K562 (cell line): ENCODE measurements around the gene PLPP1. TPM values are rescaled to one million over a fixed set of nuclear protein-coding genes. Genes with fewer than 3 reads are reported as not detected.

ENCODE experiments used
- ATAC-seq: fragments of 200-7000 bp; cut with Tn5 transposase; 3 replicates; pipeline ENCODE4 v1.9.1; 2020; ENCODE audit warnings: moderate library complexity
- BruUV-seq: library from RNA; stranded (reverse); fragments of 400-500 nt; replicated peaks from 2 replicates; lab custom pipeline; 2021; lab: Mats Ljungman, UMichigan
- CTCF ChIA-PET: fragments of 300-600 bp; formaldehyde crosslinking; extraction: SDS; loops from one replicate; lab custom pipeline; 2021; ENCODE audit warnings: low intra/inter-chr PET ratio; lab: Yijun Ruan, JAX
- POLR2A ChIA-PET: fragments of 300-600, 350-650 bp; sonication (Branson Sonifier 250); formaldehyde crosslinking; extraction: SDS; loops from one replicate; lab custom pipeline; 2021; ENCODE audit warnings: antibody characterized with exemption, inconsistent platforms; lab: Yijun Ruan, JAX
- DNase-seq, 4 experiments: peaks; one replicate each; pipeline versions ENCODE4 v3.0.0 to v3.0.0-alpha.2; 2011 to 2018; ENCODE audit warnings: low spot score in 3 of 4, mixed read lengths in 3 of 4; ENCODE audit errors: extremely low read depth in 1 of 4
- FAIRE-seq: peaks from 2 replicates; lab custom pipeline; 2011; peaks lifted over from hg19 to GRCh38; lab: Jason Lieb, UNC
- H2AFZ ChIP-seq: 2 replicates; pipeline ENCODE4 v1.6.0; 2011; ENCODE audit warnings: low read depth, low read length, control low read depth, inconsistent platforms
- H3K27ac ChIP-seq: fragments of 200-600 bp; 3 replicates; pipeline ENCODE4 v1.8.0; 2011; ENCODE audit warnings: low read depth, mild to moderate bottlenecking, control low read depth, inconsistent platforms, low read length, moderate library complexity, mixed read lengths; ENCODE audit errors: extremely low read depth
- H3K27me3 ChIP-seq, 2 experiments: fragments of 300-600 bp in 1 of 2; 2 replicates in 1 of 2; 3 replicates in 1 of 2; pipeline versions ENCODE4 v1.6.0 to v1.8.0; 2011; ENCODE audit warnings: inconsistent platforms in 2 of 2, low read length in 2 of 2, mild to moderate bottlenecking in 1 of 2, mixed read lengths in 1 of 2, moderate library complexity in 1 of 2; ENCODE audit not compliant: control insufficient read depth in 2 of 2, insufficient read depth in 2 of 2
- H3K36me3 ChIP-seq: fragments of 300-600 bp; 3 replicates; pipeline ENCODE4 v1.8.0; 2011; ENCODE audit warnings: mild to moderate bottlenecking, low read length, inconsistent platforms; ENCODE audit not compliant: control insufficient read depth, insufficient read depth
- H3K4me1 ChIP-seq, 2 experiments: fragments of 200-600 bp in 1 of 2; replicated peaks in 1 of 2; 2 replicates in 1 of 2; 3 replicates in 1 of 2; pipeline versions ENCODE4 v1.5.1 to v1.8.0; 2011; ENCODE audit warnings: inconsistent platforms in 2 of 2, low read length in 2 of 2, mild to moderate bottlenecking in 1 of 2, mixed read lengths in 1 of 2, moderate library complexity in 1 of 2; ENCODE audit not compliant: control insufficient read depth in 2 of 2, insufficient read depth in 2 of 2
- H3K4me2 ChIP-seq: 2 replicates; pipeline ENCODE4 v1.6.1; 2011; ENCODE audit warnings: low read length, control low read depth, inconsistent platforms, mixed read lengths; ENCODE audit not compliant: insufficient read depth
- H3K4me3 ChIP-seq: fragments of 200-600 bp; sonication (generic), shearing (Covaris generic); 2 replicates; pipeline ENCODE4 v1.5.1; 2016; ENCODE audit warnings: control low read depth, inconsistent platforms
- H3K79me2 ChIP-seq: fragments of 200-600 bp; 3 replicates; pipeline ENCODE4 v1.8.0; 2011; ENCODE audit warnings: low read length, inconsistent platforms; ENCODE audit not compliant: control insufficient read depth, insufficient read depth
- H3K9ac ChIP-seq, 2 experiments: 2 replicates each; pipeline versions ENCODE4 v1.6.0 to v1.6.1; 2011; ENCODE audit warnings: low read depth in 2 of 2, low read length in 2 of 2, control low read depth in 1 of 2, inconsistent platforms in 1 of 2, mild to moderate bottlenecking in 1 of 2, mixed read lengths in 1 of 2; ENCODE audit not compliant: insufficient read depth in 1 of 2
- H3K9me1 ChIP-seq: one replicate; pipeline ENCODE4 v1.6.0; 2011; ENCODE audit warnings: inconsistent platforms, mild to moderate bottlenecking, low read length, moderate library complexity; ENCODE audit not compliant: control insufficient read depth, insufficient read depth
- H3K9me3 ChIP-seq: replicated peaks from 2 replicates; pipeline ENCODE4 v1.5.1; 2011; ENCODE audit warnings: low read depth, low read length, inconsistent platforms; ENCODE audit not compliant: control insufficient read depth, insufficient read depth
- H4K20me1 ChIP-seq: replicated peaks from 2 replicates; pipeline ENCODE4 v1.6.1; 2011; ENCODE audit warnings: low read length, inconsistent platforms, mixed read lengths; ENCODE audit not compliant: control insufficient read depth, insufficient read depth
- CEBPG ChIP-seq, 3 experiments: fragments of 200-800 bp in 1 of 3; sonication (Bioruptor generic) in 1 of 3; sonication (generic) in 1 of 3; formaldehyde crosslinking in 1 of 3; IDR thresholded peaks in 2 of 3; conservative IDR thresholded peaks in 1 of 3; 2 replicates each; pipeline versions ENCODE4 v1.6.1 to v1.8.0; 2016 to 2022; ENCODE audit warnings: missing compliant biosample characterization in 2 of 3, missing genetic modification characterization in 2 of 3, mild to moderate bottlenecking in 1 of 3, missing genetic modification reagents in 1 of 3
- HBP1 ChIP-seq: fragments of 450-650 bp; formaldehyde crosslinking; IDR thresholded peaks from 2 replicates; pipeline ENCODE4 v1.4.0; 2022; ENCODE audit warnings: missing genetic modification characterization
- RFX1 ChIP-seq: fragments of 450-650 bp; IDR thresholded peaks from 2 replicates; pipeline ENCODE4 v1.6.1; 2016; ENCODE audit warnings: mild to moderate bottlenecking, moderate library complexity
- SP2 ChIP-seq: IDR thresholded peaks from 2 replicates; pipeline ENCODE4 v1.6.1; 2011; ENCODE audit warnings: mild to moderate bottlenecking, low read depth, low read length, moderate library complexity; ENCODE audit not compliant: poor library complexity, severe bottlenecking; ENCODE audit errors: extremely low read depth
- ZNF224 ChIP-seq: sonication (generic); formaldehyde crosslinking; IDR thresholded peaks from 2 replicates; pipeline ENCODE4 v1.8.0; 2022; ENCODE audit warnings: mild to moderate bottlenecking, missing genetic modification reagents
- ZNF655 ChIP-seq: fragments of 250-450 bp; sonication (Bioruptor Pico); IDR thresholded peaks from 2 replicates; pipeline ENCODE4 v1.5.0; 2021
- WGBS: fragments of 100-300 bp; shearing (Covaris generic); methylation state at CpG from one replicate; pipeline ENCODE4 v1.1.6; 2016; ENCODE audit warnings: low coverage, mixed read lengths; ENCODE audit not compliant: insufficient coverage; ENCODE audit errors: missing lambda C conversion rate; 5-methylcytosine and 5-hydroxymethylcytosine counted together
- in situ Hi-C: fragments of 300-500 bp; cut with MboI; formaldehyde crosslinking; loops from 4 replicates; pipeline ENCODE4 v1.15.0; 2018; ENCODE audit warnings: inconsistent platforms, mixed read lengths
- intact Hi-C: fragments of 100-400 bp; cut with micrococcal nuclease; formaldehyde crosslinking; loops from 2 replicates; pipeline ENCODE4 v1.14.2; 2022
- polyA plus RNA-seq, 8 experiments: library from polyadenylated mRNA; depleted of rRNA in 4 of 8; stranded (reverse) in 5 of 8; unstranded in 3 of 8; fragments of >200 nt; fragmentation: Nextera tagmentation in 2 of 8; fragmentation: Illumina TruSeq in 1 of 8; extraction: Ambion mirVana in 2 of 8; extraction: Trizol in 1 of 8; gene quantifications; 2 replicates each; pipeline versions ENCODE4 v1.2.1 to v1.2.3, GENCODE V29; 2011 to 2014; ENCODE audit warnings: inconsistent platforms in 1 of 8, missing spikeins in 1 of 8
- total RNA-seq, 7 experiments: library from RNA; depleted of rRNA in 6 of 7; stranded (reverse); fragments of >200 nt in 6 of 7; fragmentation: Illumina TruSeq in 2 of 7; extraction: Trizol in 2 of 7; gene quantifications; 2 replicates each; pipeline versions ENCODE4 v1.2.1 to v1.2.3, GENCODE V29; 2011 to 2021; ENCODE audit warnings: low replicate concordance in 1 of 7

The PLPP1 gene
- total and polyA plus RNA-seq, 9 of the 15 experiments (the other 6 are each of a cell fraction or from before 2014, with no cell fraction given): 0.04 to 0.24 (median 0.04) TPM; not detected in 6

- no peak overlapping the region for H2AFZ ChIP-seq
- no peaks in the 10 kb centered on the region for H3K9me3 ChIP-seq
- peaks cover 5 to 19% of the 10 kb centered on the region in 2 experiments; a peak in 4 of 5 replicates for H3K4me1 ChIP-seq
- no peak for FAIRE-seq
- intact Hi-C loops: no loop called here
- no peak for DNase-seq
- H4K20me1 ChIP-seq: no peaks in the 10 kb centered on the region
- no peak for ATAC-seq
- TF ChIP-seq HBP1 (CRISPR knock-in tag) (no peak), RFX1 (peak; percentile 63)
- CTCF ChIA-PET: no interaction called here
- no peak overlapping the region for H3K9ac ChIP-seq
- in situ Hi-C loops: no loop called here
- no peak overlapping the region for H3K4me2 ChIP-seq
- H3K36me3 ChIP-seq: peaks cover 76% of the 10 kb centered on the region
- H3K27ac ChIP-seq: no peak overlapping the region
- no peak overlapping the region for H3K4me3 ChIP-seq
- POLR2A ChIA-PET: interaction anchor here (0.8 kb wide), 1 partner anchor 14 kb away, joined by 3 read pairs; no protein-coding TSS in a partner anchor
- 95% methylated on average over 1 of the region's 1 CpG for WGBS
- no TSS peak for BruUV-seq
- H3K79me2 ChIP-seq: peaks cover 11% of the 10 kb centered on the region
- no peaks in the 10 kb centered on the region for H3K9me1 ChIP-seq
- no peaks in the 10 kb centered on the region for H3K27me3 ChIP-seq
Observed at GRCh38 chr5:55386356-55386755, 148.4 kb downstream of the PLPP1 start.

GRCh38 chr5:55385846-55386245 is 148.9 kb downstream of the PLPP1 start:
- Histone ChIP-seq H3K9ac (no peak overlapping the region), H3K4me2 (no peak overlapping the region), H3K9me1 (no peaks in the 10 kb centered on the region), H3K27me3 (no peaks in the 10 kb centered on the region), H3K27ac (no peak overlapping the region), H3K4me3 (no peak overlapping the region), H2AFZ (no peak overlapping the region), H3K4me1 (peaks cover 5 to 16% of the 10 kb centered on the region in 2 experiments; a peak in 4 of 5 replicates), H3K79me2 (peaks cover 11% of the 10 kb centered on the region), H3K36me3 (peaks cover 72% of the 10 kb centered on the region), H3K9me3 (no peaks in the 10 kb centered on the region), H4K20me1 (no peaks in the 10 kb centered on the region)
- ATAC-seq: no peak
- CTCF ChIA-PET: no interaction called here
- no peak for DNase-seq
- TF ChIP-seq ZNF224 (CRISPR knock-in tag) (no peak), ZNF655 (CRISPR knock-in tag) (no peak), SP2 (no peak), CEBPG (CRISPR knock-in tag; IDR thresholded peaks at IDR 0.05) (no peak), CEBPG (tag; conservative IDR thresholded peaks at IDR 0.05 in 1 of 2, IDR thresholded peaks at IDR 0.05 in 1 of 2) (no peak)
- intact Hi-C loops (no loop called here), in situ Hi-C loops (no loop called here)
- WGBS: 71% methylated on average over 3 of the region's 3 CpGs
- POLR2A ChIA-PET: no interaction called here
- no TSS peak for BruUV-seq
- FAIRE-seq: no peak
